Calu3 (cell line): ENCODE results near the gene ANKRD62. TPM values are rescaled to one million over a fixed set of nuclear protein-coding genes. Genes with fewer than 3 reads are reported as not detected.

Experiments
- BruUV-seq: library from RNA; stranded (reverse); fragments of 400-500 nt; replicated peaks from 2 replicates; lab custom pipeline; 2021; lab: Mats Ljungman, UMichigan
- CTCF ChIA-PET: fragments of 300-600 bp; sonication (Branson Sonifier 250); formaldehyde crosslinking; loops from one replicate; lab custom pipeline; 2022; ENCODE audit warnings: antibody characterized with exemption; lab: Charles Lee
- DNase-seq: peaks from one replicate; pipeline ENCODE4 v3.0.0; 2022
- H3K27ac Mint-ChIP-seq: one replicate; pipeline ENCODE4 v1.8.0; 2022; ENCODE audit warnings: mixed read lengths; ENCODE audit not compliant: unreplicated experiment
- H3K27me3 Mint-ChIP-seq: one replicate; pipeline ENCODE4 v1.8.0; 2022; ENCODE audit warnings: mixed read lengths; ENCODE audit not compliant: unreplicated experiment
- H3K36me3 Mint-ChIP-seq: one replicate; pipeline ENCODE4 v1.8.0; 2022; ENCODE audit warnings: mild to moderate bottlenecking, moderate library complexity, mixed read lengths; ENCODE audit not compliant: insufficient read depth, unreplicated experiment
- H3K4me1 Mint-ChIP-seq: one replicate; pipeline ENCODE4 v1.8.0; 2022; ENCODE audit warnings: mild to moderate bottlenecking, low read depth, mixed read lengths; ENCODE audit not compliant: unreplicated experiment
- H3K4me3 Mint-ChIP-seq: one replicate; pipeline ENCODE4 v1.8.0; 2022; ENCODE audit warnings: mild to moderate bottlenecking, low read depth, moderate library complexity, mixed read lengths; ENCODE audit not compliant: unreplicated experiment
- H3K9me3 Mint-ChIP-seq: one replicate; pipeline ENCODE4 v1.8.0; 2022; ENCODE audit warnings: low read depth, mixed read lengths; ENCODE audit not compliant: unreplicated experiment
- CTCF ChIP-seq: fragments of 200-600 bp; IDR thresholded peaks from one replicate; pipeline ENCODE4 v1.8.0; 2022; ENCODE audit warnings: antibody characterized with exemption; ENCODE audit not compliant: unreplicated experiment
- intact Hi-C: fragments of 100-400 bp; cut with micrococcal nuclease; formaldehyde crosslinking; loops from one replicate; pipeline ENCODE4 v1.10.0; 2022; ENCODE audit not compliant: unreplicated experiment
- total RNA-seq: library from RNA; stranded (reverse); gene quantifications from 2 replicates; pipeline ENCODE4 v1.2.3, GENCODE V29; 2022

The ANKRD62 gene
- total RNA-seq, 1 experiment from 2014 or later = not detected

DNA sequence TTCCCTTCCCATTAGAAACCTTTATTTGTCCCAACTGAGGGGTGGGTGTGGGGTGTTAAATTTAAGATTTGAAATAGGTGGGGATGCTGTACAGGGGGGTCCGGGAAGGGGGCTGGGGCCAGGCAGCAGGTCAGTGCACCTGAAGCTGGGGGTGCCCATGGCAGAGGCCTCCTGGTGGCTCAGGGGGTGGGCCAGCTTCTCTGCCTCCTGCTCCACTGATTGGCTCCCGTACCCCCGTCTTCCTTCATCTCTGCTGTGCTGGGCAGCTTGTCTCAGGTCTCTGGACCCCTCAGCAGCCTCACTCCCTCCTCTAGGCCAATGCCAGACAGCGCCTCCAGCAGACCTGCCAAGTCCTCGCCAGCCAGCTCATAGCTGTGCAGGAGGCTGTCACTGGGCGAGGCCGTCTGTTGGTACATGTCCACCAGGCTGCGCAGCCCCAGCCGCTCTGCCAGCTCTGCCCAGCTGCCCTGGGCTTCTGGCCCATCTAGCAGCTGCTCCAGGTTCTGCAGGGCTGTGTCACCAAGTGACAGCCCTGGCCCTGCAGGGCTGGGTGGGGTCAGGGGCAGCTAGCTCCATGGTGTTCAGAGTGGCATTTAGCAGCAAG is 2.0 kb upstream of the ANKRD62 start:
- H3K27me3 Mint-ChIP-seq = peaks cover 27% of the 10 kb centered on the region
- CTCF ChIA-PET = interaction anchor here (0.6 to 1.2 kb wide), 4 partner anchors 9 to 303 kb away, joined by 3 to 5 read pairs (median 4); no protein-coding TSS in a partner anchor
- intact Hi-C loops = loop anchor here (2.0 to 5.0 kb wide), 2 partner anchors 145 to 196 kb away; no protein-coding TSS in a partner anchor
- H3K27ac Mint-ChIP-seq = no peak overlapping the region
- no peak overlapping the region for H3K4me3 Mint-ChIP-seq
- BruUV-seq = no TSS peak
- H3K9me3 Mint-ChIP-seq = no peaks in the 10 kb centered on the region
- DNase-seq = no peak
- H3K4me1 Mint-ChIP-seq = peaks cover 6% of the 10 kb centered on the region
- no peak for TF ChIP-seq CTCF
- H3K36me3 Mint-ChIP-seq = no peaks in the 10 kb centered on the region

GRCh38 chr18:12092398-12093229 is 1.0 kb upstream of the ANKRD62 start:
- peak; percentile 58 for TF ChIP-seq CTCF
- Mint-ChIP-seq H3K9me3 (no peaks in the 10 kb centered on the region), H3K36me3 (no peaks in the 10 kb centered on the region), H3K4me3 (peak overlapping the region; percentile 15), H3K4me1 (no peaks in the 10 kb centered on the region), H3K27ac (peak overlapping the region; percentile 23), H3K27me3 (peaks cover 27% of the 10 kb centered on the region)
- no TSS peak for BruUV-seq
- DNase-seq = peak; percentile 73
- intact Hi-C loops = loop anchor here (2.0 to 5.0 kb wide), 2 partner anchors 144 to 195 kb away; no protein-coding TSS in a partner anchor
- CTCF ChIA-PET = interaction anchor here (0.7 to 1.2 kb wide), 4 partner anchors 10 to 144 kb away, joined by 3 to 4 read pairs (median 4); no protein-coding TSS in a partner anchor

DNA sequence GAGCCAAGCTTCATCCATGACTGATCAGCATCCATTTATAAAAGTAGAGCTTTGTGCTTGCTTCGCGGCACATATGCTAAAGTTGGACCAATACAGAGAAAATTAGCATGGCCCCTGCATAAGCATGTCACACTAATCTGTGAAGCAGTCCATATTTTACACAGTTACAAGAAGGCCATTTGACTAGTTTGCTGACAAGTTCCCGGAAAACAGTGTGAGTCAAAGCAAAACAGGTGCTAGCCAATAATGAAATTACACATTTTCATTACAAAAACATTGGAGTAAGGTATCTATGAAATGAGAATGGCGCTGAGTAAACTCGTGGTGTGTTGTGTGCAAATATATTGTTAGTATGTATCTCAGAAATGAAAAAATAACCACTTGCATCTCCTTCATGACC is 4.7 kb downstream of the ANKRD62 start:
- CTCF ChIA-PET = interaction anchor here (1.1 kb wide), 1 partner anchor 57 kb away, joined by 3 read pairs; no protein-coding TSS in a partner anchor
- BruUV-seq = no TSS peak

More for the DNA sequence above, 4.7 kb downstream of the ANKRD62 start:
- Mint-ChIP-seq H3K4me3 (no peak overlapping the region), H3K27me3 (peaks cover 51% of the 10 kb centered on the region), H3K36me3 (no peaks in the 10 kb centered on the region), H3K4me1 (no peaks in the 10 kb centered on the region), H3K27ac (no peak overlapping the region), H3K9me3 (no peaks in the 10 kb centered on the region)
- intact Hi-C loops = no loop called here
- no peak for TF ChIP-seq CTCF
- DNase-seq = no peak
